ENCODE data around the gene GIMAP4.
"Not testable (repeated sequence)": the region's sequence is repeated elsewhere in the genome, so short reads cannot be mapped to it uniquely, and the experiment has no call there.

DNA sequence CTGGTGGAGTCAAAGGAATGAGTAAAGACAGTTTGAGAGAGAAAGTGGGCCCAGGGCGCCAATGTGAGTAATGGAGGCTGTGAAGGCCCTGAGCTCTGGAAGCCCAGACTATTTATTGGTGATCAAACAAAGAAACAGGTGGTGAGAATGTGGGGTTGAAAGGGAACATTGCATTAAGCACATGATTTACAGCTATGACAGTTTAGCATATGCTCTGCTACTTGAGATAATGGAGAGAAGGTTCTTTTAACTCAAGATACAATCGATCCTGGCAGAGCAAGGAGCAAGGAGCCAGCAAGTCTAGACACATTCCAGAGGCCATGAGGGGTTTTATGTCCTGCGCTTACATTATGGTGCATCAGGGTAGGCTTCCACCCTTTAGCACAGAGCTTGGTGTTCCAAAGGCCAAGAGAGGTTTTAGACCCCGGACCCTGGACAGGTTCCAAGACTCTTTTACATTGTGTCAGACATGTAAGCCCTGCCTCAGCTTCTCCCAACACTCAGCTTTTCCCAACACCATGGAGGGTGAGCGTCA, 48.1 kb downstream of the GIMAP4 start:
- TF ChIP-seq POLR2A (IDR thresholded peaks at IDR 0.05), result not testable (repeated sequence)
- TF ChIP-seq, protein P1, sequence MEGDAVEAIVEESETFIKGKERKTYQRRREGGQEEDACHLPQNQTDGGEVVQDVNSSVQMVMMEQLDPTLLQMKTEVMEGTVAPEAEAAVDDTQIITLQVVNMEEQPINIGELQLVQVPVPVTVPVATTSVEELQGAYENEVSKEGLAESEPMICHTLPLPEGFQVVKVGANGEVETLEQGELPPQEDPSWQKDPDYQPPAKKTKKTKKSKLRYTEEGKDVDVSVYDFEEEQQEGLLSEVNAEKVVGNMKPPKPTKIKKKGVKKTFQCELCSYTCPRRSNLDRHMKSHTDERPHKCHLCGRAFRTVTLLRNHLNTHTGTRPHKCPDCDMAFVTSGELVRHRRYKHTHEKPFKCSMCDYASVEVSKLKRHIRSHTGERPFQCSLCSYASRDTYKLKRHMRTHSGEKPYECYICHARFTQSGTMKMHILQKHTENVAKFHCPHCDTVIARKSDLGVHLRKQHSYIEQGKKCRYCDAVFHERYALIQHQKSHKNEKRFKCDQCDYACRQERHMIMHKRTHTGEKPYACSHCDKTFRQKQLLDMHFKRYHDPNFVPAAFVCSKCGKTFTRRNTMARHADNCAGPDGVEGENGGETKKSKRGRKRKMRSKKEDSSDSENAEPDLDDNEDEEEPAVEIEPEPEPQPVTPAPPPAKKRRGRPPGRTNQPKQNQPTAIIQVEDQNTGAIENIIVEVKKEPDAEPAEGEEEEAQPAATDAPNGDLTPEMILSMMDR (IDR thresholded peaks at IDR 0.05), result not testable (repeated sequence)

Measured in adrenal gland (tissue), 5 donors.